ENCODE measurements around the gene KCNF1. TPM values are rescaled to one million over a fixed set of nuclear protein-coding genes. Genes with fewer than 3 reads are reported as not detected.

Gene KCNF1
- total and polyA plus RNA-seq, 3 experiments from 2014 or later: not detected

DNA sequence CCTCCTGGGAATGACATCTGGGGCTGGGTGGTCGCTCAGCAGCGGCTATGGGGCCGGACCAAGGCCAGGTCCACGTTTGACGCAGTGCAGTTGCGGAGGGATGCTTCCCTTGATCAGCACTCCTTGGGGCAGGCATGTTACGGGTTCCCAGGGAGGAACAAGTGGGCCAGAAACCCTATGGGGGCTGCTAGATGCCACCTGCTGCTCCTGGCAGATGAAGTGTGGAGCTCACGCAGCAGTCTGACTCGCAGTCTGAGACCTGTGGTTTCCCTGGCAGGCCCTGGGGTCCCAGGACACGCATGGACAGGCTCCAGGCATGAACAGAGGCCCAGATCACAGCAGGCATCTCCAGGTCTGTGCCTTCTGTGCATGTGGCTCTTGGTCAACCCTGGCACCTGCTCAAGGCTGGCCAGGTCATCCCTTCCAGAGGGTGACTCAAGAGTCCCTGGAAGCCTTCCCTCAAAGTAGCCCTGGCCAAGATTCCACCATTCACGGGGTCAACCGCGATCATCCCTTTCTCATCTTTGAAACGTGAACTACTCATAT is 20.0 kb downstream of the KCNF1 start:
- CTCF ChIA-PET: no interaction called here
- POLR2A ChIA-PET: no interaction called here
- H3K4me3 Mint-ChIP-seq: no peak overlapping the region

DNA sequence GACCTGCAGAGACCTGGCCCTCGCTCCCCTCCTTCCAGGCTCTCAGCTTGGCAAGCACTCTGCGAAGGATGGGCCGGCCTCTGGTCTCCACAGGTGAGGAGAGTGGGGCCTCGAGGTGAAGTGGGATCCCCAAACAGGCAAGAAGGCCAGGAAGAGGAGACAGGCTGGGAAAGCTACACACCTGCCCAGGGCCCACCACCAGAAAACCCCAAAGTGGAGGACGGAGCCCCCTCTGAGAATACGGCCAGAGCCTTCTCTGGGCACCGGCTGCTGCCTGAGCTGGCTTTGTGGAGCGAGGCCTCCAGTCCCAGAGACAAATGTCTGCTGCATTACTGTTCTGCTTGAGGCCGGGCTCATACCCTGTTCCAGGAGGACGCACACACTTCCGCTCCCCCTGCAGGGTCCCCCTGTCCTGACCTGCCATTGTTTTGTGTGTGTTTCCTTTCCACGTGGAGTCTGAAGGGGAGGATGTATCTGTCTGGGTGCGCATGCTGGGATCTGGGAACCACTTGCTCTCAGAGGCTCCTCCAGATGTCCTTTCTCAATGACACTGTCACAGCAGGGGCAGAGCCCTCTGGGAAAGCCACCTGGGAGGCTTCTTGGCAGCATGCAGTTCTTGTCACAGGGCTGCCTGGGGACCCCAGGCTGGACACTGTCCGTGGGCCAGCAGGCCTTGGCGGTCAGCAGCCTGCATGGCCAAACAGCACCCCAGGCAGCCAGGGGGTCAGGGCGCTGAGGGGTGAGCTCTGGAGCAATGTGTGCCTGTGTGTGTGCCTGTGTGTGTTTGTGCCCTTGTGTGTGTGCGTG is 20.8 kb downstream of the KCNF1 start:
- CTCF ChIA-PET: no interaction called here
- no peaks in the 10 kb centered on the region for H3K36me3 Mint-ChIP-seq

More for the DNA sequence above, 20.0 kb downstream of the KCNF1 start:
- H3K27ac Mint-ChIP-seq: no peak overlapping the region
- H3K9me3 Mint-ChIP-seq: no peaks in the 10 kb centered on the region
- no peak for DNase-seq
- H3K4me1 Mint-ChIP-seq: no peaks in the 10 kb centered on the region
- Histone ChIP-seq H3K27me3 (ENCODE audit: insufficient read depth, low read length, poor library complexity, severe bottlenecking) (no peaks in the 10 kb centered on the region), H3K4me1 (ENCODE audit: insufficient read depth, low read length) (no peaks in the 10 kb centered on the region), H3K36me3 (ENCODE audit: insufficient read depth, low read length) (no peaks in the 10 kb centered on the region), H3K27ac (ENCODE audit: low read depth, low read length) (no peak overlapping the region), H3K4me3 (ENCODE audit: low read length) (no peak overlapping the region), H3K9me3 (ENCODE audit: low read length) (no peaks in the 10 kb centered on the region)
- no peaks in the 10 kb centered on the region for H3K36me3 Mint-ChIP-seq
- peaks cover 7 to 66% of the 10 kb centered on the region in 2 donors for H3K27me3 Mint-ChIP-seq

DNA sequence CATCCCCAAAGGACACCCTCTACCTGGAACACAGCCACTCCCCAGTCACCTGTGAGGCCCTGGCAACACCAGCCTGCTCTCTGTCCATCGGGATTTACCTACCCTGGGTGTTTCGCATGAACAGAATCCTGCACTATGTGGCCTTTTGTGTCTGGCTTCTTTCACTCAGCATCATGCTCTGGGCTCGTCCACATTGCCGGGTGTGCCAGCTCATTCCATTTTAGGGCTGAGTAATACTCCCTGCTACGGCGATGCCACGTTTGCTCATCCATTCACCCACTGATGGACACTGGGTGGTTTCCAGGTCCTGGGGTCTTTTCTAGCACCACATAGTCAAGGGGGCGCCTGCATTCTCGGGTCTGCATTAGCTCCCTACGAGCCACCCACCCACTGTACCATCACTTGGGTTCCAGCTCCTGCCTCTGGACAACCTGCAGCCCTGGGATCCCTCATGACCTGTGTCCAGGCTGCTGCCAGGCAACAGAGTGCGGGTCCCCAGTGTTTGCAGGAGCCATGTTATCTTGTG is 22.0 kb downstream of the KCNF1 start:
- H3K27me3 ChIP-seq (ENCODE audit: insufficient read depth, low read length, poor library complexity, severe bottlenecking): no peaks in the 10 kb centered on the region
- no peak overlapping the region for H3K4me3 Mint-ChIP-seq
- no peak overlapping the region for H3K27ac Mint-ChIP-seq
- no peaks in the 10 kb centered on the region for H3K4me1 ChIP-seq (ENCODE audit: insufficient read depth, low read length)
- H3K36me3 ChIP-seq (ENCODE audit: insufficient read depth, low read length): no peaks in the 10 kb centered on the region
- H3K9me3 ChIP-seq (ENCODE audit: low read length): no peaks in the 10 kb centered on the region
- DNase-seq: no peak
- ChIA-PET CTCF (no interaction called here), POLR2A (no interaction called here)
- H3K4me1 Mint-ChIP-seq: no peaks in the 10 kb centered on the region
- H3K9me3 Mint-ChIP-seq: peaks cover 3 to 9% (median 3%) of the 10 kb centered on the region in 5 donors
- peaks cover 8 to 65% of the 10 kb centered on the region in 2 donors for H3K27me3 Mint-ChIP-seq
- no peak overlapping the region for H3K4me3 ChIP-seq (ENCODE audit: low read length)
- no peaks in the 10 kb centered on the region for H3K36me3 Mint-ChIP-seq
- no peak overlapping the region for H3K27ac ChIP-seq (ENCODE audit: low read depth, low read length)

More for the DNA sequence above, 20.8 kb downstream of the KCNF1 start:
- H3K4me3 Mint-ChIP-seq: no peak overlapping the region
- H3K27me3 ChIP-seq (ENCODE audit: insufficient read depth, low read length, poor library complexity, severe bottlenecking): no peaks in the 10 kb centered on the region
- peaks cover 7 to 66% of the 10 kb centered on the region in 2 donors for H3K27me3 Mint-ChIP-seq
- no peaks in the 10 kb centered on the region for H3K4me1 ChIP-seq (ENCODE audit: insufficient read depth, low read length)
- H3K9me3 Mint-ChIP-seq: peaks cover 0 to 3% (median 0%) of the 10 kb centered on the region in 5 donors
- H3K4me3 ChIP-seq (ENCODE audit: low read length): no peak overlapping the region
- H3K36me3 ChIP-seq (ENCODE audit: insufficient read depth, low read length): no peaks in the 10 kb centered on the region
- H3K9me3 ChIP-seq (ENCODE audit: low read length): no peaks in the 10 kb centered on the region
- POLR2A ChIA-PET: no interaction called here
- H3K27ac ChIP-seq (ENCODE audit: low read depth, low read length): no peak overlapping the region
- H3K4me1 Mint-ChIP-seq: no peaks in the 10 kb centered on the region
- no peak for DNase-seq
- H3K27ac Mint-ChIP-seq: no peak overlapping the region

DNA sequence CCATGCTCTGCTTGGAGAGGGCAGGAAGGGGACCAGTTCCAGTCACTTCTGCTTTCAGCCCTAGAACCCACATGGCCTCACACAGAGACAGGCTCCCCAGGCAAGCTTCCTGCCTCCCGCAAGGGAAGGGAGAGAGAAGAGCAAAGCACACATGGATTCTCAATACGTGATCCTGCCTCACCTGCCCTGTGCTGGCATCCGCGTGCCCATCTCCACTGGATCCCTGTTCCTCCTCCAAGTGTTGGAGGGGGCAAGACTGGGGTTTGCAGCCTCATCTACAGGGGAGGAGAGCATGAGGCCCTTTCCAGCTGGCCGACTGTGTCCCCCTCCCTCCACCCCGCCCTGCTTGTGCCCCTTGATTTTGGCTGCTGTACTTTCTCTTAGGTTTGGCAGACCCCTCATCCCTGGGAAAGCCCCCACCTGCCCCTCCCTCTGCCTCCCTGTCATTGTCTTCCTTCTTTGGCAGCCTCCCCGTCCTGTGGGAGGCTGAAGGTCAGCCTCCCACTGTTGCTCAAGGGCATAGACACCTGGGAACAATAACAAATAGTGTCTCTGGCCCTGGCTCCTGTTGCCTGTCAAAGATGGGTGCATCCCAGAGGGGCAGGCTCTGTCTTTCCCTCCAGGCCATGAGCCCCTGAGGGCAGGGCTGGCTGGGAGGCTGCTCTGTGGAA is 22.7 kb downstream of the KCNF1 start:
- CTCF ChIA-PET: no interaction called here
- DNase-seq: no peak
- no peaks in the 10 kb centered on the region for H3K9me3 ChIP-seq (ENCODE audit: low read length)
- H3K27me3 Mint-ChIP-seq: peaks cover 13 to 60% of the 10 kb centered on the region in 2 donors
- H3K4me3 ChIP-seq (ENCODE audit: low read length): no peak overlapping the region
- H3K36me3 ChIP-seq (ENCODE audit: insufficient read depth, low read length): no peaks in the 10 kb centered on the region
- POLR2A ChIA-PET: no interaction called here
- H3K4me3 Mint-ChIP-seq: no peak overlapping the region
- H3K27me3 ChIP-seq (ENCODE audit: insufficient read depth, low read length, poor library complexity, severe bottlenecking): no peaks in the 10 kb centered on the region
- no peak overlapping the region for H3K27ac Mint-ChIP-seq
- H3K27ac ChIP-seq (ENCODE audit: low read depth, low read length): no peak overlapping the region
- H3K4me1 ChIP-seq (ENCODE audit: insufficient read depth, low read length): no peaks in the 10 kb centered on the region
- peaks cover 9 to 15% (median 10%) of the 10 kb centered on the region in 5 donors for H3K9me3 Mint-ChIP-seq
- no peaks in the 10 kb centered on the region for H3K4me1 Mint-ChIP-seq
- H3K36me3 Mint-ChIP-seq: no peaks in the 10 kb centered on the region

DNA sequence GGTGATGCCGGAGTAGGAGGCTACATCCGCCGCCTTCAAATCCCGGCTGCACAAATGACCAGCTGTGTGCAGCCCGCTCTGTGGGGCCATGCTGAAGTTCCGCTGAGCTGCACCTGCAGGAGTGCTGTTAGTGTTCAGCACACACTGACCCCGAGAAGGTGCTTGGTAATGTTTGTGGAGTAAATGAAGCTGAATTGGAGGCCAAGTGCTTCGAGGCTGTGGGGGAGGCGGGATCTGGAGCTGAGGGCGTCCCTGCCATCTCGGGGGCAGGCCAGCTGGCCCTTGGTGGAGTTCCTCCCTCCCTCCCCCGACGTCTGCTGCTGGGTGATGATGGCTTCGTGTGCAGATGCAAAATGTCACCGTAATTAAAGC is 23.2 kb downstream of the KCNF1 start:
- Mint-ChIP-seq H3K9me3 (peaks cover 11 to 17% (median 12%) of the 10 kb centered on the region in 5 donors), H3K4me3 (no peak overlapping the region), H3K27ac (no peak overlapping the region), H3K4me1 (no peaks in the 10 kb centered on the region), H3K27me3 (peaks cover 11 to 55% of the 10 kb centered on the region in 2 donors), H3K36me3 (no peaks in the 10 kb centered on the region)
- H3K27me3 ChIP-seq (ENCODE audit: insufficient read depth, low read length, poor library complexity, severe bottlenecking): no peaks in the 10 kb centered on the region
- no peaks in the 10 kb centered on the region for H3K9me3 ChIP-seq (ENCODE audit: low read length)
- DNase-seq: no peak
- H3K36me3 ChIP-seq (ENCODE audit: insufficient read depth, low read length): no peaks in the 10 kb centered on the region
- no peak overlapping the region for H3K4me3 ChIP-seq (ENCODE audit: low read length)
- ChIA-PET CTCF (no interaction called here), POLR2A (no interaction called here)
- H3K4me1 ChIP-seq (ENCODE audit: insufficient read depth, low read length): no peaks in the 10 kb centered on the region
- H3K27ac ChIP-seq (ENCODE audit: low read depth, low read length): no peak overlapping the region

DNA sequence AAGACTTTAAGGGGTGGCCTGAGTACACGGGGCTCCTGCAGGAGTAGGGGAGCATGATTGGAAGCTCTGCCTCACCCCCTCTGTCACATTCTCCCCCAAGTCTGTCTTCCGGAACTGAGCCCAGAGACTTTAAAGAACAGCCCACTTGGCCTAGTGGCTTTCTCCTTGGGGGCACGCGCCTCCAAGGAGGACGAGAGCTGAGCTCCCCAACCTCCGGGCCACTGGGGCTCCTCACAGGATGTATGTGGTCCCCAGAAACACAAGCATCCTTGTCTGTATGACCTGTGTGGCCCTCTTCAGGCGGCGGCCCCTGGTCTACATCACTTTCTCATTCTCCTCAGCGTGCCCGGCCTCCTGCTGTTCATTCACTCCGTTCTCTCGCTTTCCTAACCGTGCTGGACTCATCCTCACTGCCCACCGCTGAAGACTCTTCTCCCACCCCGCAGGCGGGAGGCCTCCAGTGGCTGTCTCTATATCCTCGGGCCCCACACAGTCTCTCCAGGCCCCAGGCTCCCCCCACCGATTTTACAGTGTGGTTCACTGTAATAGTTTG is 23.7 kb downstream of the KCNF1 start:
- Histone ChIP-seq H3K27me3 (ENCODE audit: insufficient read depth, low read length, poor library complexity, severe bottlenecking) (no peaks in the 10 kb centered on the region), H3K4me3 (ENCODE audit: low read length) (no peak overlapping the region), H3K27ac (ENCODE audit: low read depth, low read length) (no peak overlapping the region), H3K4me1 (ENCODE audit: insufficient read depth, low read length) (no peaks in the 10 kb centered on the region), H3K9me3 (ENCODE audit: low read length) (no peaks in the 10 kb centered on the region), H3K36me3 (ENCODE audit: insufficient read depth, low read length) (no peaks in the 10 kb centered on the region)
- H3K4me3 Mint-ChIP-seq: no peak overlapping the region
- ChIA-PET CTCF (no interaction called here), POLR2A (no interaction called here)
- peaks cover 10 to 50% of the 10 kb centered on the region in 2 donors for H3K27me3 Mint-ChIP-seq
- H3K4me1 Mint-ChIP-seq: no peaks in the 10 kb centered on the region
- H3K27ac Mint-ChIP-seq: no peak overlapping the region
- H3K36me3 Mint-ChIP-seq: no peaks in the 10 kb centered on the region
- peaks cover 11 to 17% (median 14%) of the 10 kb centered on the region in 5 donors for H3K9me3 Mint-ChIP-seq
- DNase-seq: no peak

DNA sequence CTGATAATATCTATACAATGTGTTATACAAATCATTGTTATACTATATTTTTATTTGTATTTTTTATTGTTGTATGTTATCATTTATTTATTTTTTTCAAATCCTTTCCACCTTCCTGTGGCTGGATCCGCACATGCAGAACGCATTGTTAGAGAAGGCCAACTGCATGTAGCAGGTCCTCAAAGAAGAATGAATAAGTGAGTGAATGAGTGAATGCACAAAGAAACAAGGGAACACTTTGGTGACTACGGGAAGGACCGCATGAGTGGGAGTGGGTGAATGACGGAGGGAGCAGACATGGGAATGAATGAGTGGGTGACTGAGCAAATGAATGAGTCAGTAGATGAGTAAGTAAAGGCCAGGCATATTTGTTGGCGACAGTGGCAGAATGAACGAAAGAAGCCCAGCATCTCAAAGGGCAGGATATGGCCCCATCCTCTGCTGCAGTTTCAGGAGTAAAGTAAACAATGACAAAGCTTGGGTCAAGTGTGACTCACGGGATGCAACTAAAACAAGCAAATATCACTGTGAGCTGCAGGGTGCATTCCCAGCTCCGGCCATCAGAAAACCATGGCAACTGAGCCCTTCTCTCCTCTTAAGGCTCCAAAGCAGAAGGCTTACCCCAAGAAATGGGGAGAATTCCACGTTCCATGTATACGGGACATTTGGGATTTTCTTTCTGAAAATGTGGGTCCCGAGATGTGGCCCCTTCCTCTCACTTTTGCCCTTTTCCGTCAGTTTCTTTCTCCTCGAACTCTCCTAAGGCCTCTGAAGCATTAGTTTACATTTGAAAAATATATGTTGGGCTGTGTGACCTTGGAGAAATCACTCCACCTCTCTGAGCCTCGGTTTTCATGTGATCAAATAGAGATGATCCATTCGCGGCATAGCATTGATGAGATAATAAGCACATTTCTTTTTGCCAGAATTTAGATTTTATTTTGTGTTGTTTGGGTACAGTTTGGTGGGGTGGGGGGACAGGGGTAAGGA is 24.5 kb downstream of the KCNF1 start:
- CTCF ChIA-PET: interaction anchor here (0.6 kb wide), 1 partner anchor 1794 kb away, joined by 4 read pairs; no protein-coding TSS in a partner anchor
- no peak for DNase-seq

More for the DNA sequence above, 24.5 kb downstream of the KCNF1 start:
- Mint-ChIP-seq H3K4me3 (no peak overlapping the region), H3K27me3 (peaks cover 9 to 50% of the 10 kb centered on the region in 2 donors), H3K4me1 (no peaks in the 10 kb centered on the region), H3K36me3 (no peaks in the 10 kb centered on the region), H3K27ac (no peak overlapping the region), H3K9me3 (peaks cover 11 to 17% (median 14%) of the 10 kb centered on the region in 5 donors)
- POLR2A ChIA-PET: no interaction called here
- no peak overlapping the region for H3K27ac ChIP-seq (ENCODE audit: low read depth, low read length)
- H3K9me3 ChIP-seq (ENCODE audit: low read length): no peaks in the 10 kb centered on the region
- H3K4me1 ChIP-seq (ENCODE audit: insufficient read depth, low read length): no peaks in the 10 kb centered on the region
- H3K4me3 ChIP-seq (ENCODE audit: low read length): no peak overlapping the region
- H3K27me3 ChIP-seq (ENCODE audit: insufficient read depth, low read length, poor library complexity, severe bottlenecking): no peaks in the 10 kb centered on the region
- H3K36me3 ChIP-seq (ENCODE audit: insufficient read depth, low read length): no peaks in the 10 kb centered on the region
